ENCODE data around the gene ACAA1.

DNA sequence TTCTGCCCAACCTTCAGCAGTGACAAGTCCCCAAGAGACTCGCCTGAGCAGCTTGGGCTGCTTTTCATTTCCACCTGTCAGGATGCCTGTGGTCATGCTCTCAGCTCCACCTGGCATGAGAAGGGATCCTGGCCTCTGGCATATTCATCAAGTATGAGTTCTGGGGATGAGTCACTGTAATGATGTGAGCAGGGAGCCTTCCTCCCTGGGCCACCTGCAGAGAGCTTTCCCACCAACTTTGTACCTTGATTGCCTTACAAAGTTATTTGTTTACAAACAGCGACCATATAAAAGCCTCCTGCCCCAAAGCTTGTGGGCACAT, 5.0 kb upstream of the ACAA1 start:
- TF ChIP-seq, protein P1, sequence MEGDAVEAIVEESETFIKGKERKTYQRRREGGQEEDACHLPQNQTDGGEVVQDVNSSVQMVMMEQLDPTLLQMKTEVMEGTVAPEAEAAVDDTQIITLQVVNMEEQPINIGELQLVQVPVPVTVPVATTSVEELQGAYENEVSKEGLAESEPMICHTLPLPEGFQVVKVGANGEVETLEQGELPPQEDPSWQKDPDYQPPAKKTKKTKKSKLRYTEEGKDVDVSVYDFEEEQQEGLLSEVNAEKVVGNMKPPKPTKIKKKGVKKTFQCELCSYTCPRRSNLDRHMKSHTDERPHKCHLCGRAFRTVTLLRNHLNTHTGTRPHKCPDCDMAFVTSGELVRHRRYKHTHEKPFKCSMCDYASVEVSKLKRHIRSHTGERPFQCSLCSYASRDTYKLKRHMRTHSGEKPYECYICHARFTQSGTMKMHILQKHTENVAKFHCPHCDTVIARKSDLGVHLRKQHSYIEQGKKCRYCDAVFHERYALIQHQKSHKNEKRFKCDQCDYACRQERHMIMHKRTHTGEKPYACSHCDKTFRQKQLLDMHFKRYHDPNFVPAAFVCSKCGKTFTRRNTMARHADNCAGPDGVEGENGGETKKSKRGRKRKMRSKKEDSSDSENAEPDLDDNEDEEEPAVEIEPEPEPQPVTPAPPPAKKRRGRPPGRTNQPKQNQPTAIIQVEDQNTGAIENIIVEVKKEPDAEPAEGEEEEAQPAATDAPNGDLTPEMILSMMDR (IDR thresholded peaks at IDR 0.05), result no peak
- TF ChIP-seq POLR2AphosphoS5 (IDR thresholded peaks at IDR 0.05; ENCODE audit: low read depth, low read length), result no peak
- TF ChIP-seq, protein P2, sequence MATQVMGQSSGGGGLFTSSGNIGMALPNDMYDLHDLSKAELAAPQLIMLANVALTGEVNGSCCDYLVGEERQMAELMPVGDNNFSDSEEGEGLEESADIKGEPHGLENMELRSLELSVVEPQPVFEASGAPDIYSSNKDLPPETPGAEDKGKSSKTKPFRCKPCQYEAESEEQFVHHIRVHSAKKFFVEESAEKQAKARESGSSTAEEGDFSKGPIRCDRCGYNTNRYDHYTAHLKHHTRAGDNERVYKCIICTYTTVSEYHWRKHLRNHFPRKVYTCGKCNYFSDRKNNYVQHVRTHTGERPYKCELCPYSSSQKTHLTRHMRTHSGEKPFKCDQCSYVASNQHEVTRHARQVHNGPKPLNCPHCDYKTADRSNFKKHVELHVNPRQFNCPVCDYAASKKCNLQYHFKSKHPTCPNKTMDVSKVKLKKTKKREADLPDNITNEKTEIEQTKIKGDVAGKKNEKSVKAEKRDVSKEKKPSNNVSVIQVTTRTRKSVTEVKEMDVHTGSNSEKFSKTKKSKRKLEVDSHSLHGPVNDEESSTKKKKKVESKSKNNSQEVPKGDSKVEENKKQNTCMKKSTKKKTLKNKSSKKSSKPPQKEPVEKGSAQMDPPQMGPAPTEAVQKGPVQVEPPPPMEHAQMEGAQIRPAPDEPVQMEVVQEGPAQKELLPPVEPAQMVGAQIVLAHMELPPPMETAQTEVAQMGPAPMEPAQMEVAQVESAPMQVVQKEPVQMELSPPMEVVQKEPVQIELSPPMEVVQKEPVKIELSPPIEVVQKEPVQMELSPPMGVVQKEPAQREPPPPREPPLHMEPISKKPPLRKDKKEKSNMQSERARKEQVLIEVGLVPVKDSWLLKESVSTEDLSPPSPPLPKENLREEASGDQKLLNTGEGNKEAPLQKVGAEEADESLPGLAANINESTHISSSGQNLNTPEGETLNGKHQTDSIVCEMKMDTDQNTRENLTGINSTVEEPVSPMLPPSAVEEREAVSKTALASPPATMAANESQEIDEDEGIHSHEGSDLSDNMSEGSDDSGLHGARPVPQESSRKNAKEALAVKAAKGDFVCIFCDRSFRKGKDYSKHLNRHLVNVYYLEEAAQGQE (IDR thresholded peaks at IDR 0.05; ENCODE audit: insufficient read depth in 1 of 2, low read depth in 2 of 2, low read length in 1 of 2), result no peak
